Fibroblast of skin of left quadriceps (primary cell): Measurements from ENCODE around the gene SLAIN2.

Experiments
- DNase-seq, 2 experiments: peaks; one replicate each; pipeline ENCODE4 v3.0.0-alpha.2; 2013; ENCODE audit warnings: low read depth in 2 of 2

Gene SLAIN2

DNA sequence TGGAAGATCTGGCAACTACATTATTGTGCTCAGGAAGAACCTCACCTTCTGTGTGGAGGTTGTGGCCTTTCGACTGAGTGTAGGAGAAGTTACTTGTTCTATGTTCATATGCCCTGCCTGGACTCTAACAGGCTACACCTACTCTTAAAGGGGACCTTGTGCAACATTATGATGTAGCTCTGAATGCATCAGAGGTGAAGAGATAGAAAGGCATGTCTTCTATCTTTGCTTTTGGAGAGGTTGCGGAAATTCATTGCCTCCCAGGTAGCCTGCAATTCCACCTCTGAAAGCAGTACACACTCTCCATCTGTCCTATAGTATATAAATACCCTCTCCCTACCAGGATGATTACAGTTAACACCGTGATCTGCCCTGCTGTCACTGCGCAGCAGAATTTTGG lies 7.1 kb upstream of the SLAIN2 start:
- DNase-seq = no peak

DNA sequence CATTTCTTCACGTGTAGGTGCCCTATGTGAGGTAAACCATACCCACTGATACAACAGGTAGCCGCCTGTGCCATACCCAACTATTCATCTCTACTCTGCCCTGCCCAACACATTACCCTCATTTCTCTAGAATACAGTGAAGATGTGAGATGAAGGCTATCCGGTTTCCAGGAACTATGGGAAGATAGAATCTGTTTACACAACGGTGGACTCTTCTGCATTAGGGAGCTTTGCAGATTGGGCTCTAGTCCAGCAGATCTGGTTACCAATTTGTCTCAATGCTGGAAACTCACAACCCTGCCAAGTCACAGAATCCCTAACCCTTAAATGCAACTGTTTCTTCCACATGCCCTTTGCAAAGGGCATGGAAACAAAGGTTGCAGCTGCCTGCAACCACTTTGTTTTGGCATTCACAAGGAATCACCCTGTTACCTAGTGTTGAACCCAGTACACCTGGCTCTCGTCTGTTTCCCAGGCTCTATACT lies 6.4 kb upstream of the SLAIN2 start:
- no peak for DNase-seq

DNA sequence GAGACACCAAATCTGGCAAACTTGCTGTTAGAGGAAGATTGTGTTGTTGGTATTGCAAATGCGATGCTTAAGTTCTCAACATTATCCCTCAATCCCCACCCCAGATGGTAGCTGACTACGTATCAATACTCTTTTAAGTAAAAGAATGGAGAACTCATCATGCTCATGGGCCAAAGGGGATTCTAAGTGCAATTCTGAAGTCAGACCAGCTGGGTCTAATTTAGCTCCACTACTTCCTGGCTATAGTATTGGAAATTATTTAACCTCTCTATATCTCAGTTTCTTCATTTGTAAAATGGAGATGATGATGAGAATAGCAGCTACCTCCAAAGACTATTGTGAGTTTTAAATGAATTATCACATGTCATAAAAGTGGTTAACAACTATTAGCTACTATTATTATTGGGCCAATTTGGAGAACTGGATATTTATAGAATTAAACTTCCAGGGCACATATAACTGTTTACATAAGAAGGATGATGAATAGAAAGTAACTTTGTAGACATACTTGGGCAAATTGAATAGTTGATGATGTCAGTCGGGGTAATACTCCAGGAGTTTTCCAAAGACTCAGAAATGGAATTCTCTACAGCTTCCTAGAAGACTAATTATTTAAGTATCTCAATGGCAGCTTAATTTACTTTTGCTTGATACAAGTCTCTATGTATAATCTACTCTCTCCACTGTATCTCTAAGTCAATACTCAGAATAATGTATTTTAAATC lies 5.0 kb upstream of the SLAIN2 start:
- no peak for DNase-seq

DNA sequence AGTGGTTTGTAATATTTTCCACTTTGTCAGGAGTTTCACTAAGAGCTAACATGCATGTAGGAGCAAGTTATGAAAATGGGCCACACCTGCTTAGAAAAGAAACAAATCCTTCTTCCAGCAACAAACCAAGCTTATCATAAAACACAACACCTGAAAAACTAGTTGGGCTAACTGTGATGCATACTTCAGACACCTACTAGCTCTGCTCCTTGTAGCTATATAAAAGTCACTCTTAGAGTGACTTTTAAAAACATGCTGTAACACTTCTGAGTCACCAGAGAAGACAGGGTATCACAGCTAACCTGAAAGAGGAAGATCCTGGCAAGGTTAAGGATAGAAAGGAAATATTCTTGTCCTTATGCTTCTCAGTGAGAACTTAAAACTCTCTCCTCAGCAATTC lies 3.6 kb upstream of the SLAIN2 start:
- no peak for DNase-seq

DNA sequence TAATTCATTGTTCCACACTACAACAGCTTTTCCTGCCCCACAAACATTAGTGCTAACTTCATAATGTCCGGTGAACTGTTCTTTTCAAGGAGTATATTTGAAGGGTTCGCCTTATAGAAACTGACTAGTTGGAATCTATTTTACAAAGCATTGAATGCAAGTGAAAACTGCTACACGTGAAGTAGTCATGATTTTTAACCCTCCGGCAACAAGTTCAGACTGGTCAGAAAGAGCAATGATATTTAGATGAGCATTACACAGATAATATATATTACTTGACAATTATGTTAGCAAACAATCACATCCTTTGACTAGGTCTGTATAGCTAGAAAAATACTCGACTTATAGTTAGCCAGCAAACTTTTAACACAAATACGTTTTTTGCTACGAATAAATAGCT lies 1.7 kb upstream of the SLAIN2 start:
- no peak for DNase-seq

DNA sequence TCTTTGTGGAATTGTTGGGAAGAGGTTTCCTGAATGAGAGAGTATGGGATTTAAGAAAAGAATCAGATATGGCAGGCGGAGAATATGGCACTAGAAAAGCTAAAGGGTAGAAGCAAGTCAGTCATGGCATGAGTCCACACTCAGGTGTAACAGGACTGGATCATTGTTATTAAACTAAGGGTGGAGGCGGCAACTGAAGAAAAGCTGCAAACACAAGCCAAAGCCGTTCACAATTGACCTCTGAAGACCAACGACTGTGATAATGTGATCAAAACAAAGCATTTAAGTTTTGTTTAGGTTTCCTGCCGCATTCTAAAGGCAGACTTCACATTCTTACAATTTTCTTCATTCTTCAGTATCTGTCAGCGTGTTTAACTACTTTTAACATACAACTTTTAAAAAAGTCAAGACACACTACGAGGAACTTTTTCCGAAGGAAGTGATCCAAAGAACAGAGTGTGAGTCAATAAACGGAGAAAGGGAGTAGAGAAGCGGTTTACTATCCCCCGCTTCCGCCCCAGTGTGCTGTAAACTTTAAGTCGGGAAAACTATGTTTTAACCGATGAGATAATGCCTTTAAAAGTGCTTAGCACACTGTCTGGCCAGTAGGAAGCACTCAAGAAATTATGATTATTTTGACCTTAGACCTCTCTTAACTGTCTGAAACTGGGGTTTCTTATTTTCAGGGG lies 909 bp upstream of the SLAIN2 start:
- peak in 1 of 2 experiments; percentile 22 for DNase-seq

DNA sequence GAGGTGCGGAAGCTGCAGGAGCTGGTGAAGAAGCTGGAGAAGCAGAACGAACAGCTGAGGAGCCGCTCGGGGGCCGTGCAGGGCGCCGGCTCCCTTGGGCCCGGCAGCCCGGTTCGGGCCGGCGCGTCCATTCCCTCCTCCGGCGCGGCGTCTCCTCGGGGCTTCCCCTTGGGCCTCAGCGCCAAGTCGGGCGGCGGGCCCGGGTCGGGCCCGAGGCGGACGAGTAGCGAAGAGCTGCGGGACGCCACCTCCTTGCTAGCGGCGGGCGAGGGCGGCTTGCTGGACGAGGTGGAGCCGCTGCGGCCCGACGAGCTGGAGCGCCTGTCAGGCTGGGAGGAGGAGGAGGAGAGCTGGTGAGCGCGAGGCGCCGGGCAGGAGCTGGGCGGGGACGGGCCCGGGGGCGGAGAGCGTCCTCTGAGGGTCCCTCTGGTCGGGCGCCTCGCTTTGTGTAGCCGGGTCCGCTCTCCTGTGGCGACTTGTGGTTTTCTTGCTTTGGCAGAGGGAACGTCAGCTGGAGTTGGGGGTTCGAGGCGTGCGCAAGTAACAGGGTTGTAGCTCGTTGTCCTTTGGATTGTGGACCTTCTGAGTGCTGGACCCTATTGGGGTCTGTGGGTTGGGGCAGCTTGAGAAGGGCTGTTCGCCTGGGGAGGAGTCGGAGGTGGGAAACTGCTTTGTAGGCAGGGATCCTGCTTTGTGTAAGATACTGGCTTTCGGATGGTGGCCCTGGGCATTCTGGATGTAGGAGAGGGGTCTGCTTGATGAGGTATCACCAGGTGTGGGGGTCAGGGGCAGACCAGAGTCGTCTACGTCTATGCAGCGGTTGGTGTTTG lies 662 bp downstream of the SLAIN2 start:
- no peak for DNase-seq

DNA sequence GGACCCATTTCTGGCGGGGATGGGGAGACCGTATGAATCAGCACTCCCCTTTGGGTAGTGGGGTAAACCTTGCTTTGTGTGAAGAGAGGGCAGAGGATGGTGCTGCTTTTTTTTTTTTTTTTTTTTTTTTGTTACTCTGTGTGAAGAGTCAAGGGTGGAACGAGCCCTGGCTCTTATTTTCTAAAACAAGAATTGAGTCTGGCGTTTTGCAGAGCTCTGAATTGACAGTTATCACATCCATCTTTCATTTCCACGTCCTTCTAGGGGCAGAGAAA lies 1.2 kb downstream of the SLAIN2 start:
- DNase-seq = no peak

DNA sequence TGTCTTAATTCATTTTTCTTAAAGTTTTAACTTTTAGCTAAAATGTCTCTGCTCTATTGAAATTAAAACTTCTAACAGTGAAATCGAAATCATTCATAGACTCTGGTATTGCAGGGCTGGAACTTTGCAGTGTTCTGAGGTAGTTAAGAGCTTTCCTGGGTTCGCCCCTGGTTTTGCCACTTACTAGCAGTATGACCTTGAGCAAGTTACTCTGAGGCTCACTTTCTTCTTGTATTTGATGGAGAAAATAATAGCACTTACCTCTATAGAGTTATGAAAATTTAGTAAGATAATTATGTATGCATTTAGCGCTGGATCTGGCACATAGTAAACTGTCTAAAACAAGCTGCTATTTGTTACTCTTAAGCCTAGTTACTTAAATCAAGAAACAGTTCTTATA lies 1.7 kb downstream of the SLAIN2 start:
- DNase-seq = no peak

DNA sequence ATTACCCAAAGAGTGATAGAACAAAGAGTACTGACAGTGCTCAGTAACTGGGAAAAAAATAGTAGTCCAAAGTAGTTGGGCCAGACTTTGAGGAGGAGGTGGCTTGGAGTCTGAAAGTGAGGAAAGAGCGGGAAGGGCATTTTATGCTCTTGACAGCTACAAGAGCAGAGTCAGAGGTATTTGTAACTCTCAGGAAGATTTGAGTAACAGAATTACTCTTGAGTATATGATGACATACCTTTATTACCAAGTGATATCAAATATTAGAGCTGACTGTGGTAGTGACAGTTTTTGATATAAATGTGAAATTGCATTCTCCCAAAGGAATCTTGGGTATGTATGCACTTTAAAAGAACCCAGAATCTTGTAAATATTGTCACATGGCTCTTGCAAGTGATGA lies 2.2 kb downstream of the SLAIN2 start:
- no peak for DNase-seq

DNA sequence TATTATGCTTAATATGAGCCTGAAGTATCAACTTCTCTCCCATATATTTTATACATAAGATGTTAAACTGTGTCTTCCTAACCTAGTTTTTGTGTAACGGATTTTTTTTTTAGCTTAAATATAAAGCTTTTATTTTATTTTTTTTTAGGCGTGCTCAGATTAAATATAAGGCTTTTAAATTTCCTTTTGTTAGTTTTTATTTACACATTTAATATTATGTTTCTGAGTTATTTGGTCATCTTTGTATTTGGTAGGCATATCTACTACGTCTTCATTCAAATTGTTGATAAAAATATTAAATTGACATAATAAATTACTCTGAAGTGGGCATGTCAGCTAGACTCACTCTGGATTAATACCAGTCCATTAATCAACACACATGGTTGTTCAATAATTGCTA lies 4.2 kb downstream of the SLAIN2 start:
- DNase-seq = no peak

DNA sequence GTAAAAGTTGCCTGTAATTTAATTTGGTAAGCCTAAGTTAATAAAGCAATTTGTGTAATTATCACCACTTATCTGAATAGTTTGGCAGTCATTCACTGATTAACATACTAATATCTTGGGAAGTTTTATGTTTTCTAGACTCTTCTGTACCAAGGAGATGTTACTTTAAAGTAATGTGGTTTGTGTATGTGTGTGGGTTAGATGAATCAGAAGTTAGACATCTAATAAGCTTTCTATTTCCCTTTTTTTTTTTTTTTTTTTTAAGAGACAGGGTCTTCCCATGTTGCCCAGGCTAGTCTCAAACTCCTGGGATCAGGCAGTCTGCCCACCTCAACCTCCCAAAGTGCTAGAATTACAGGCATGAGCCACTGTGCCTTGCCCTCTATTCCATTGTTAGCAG lies 5.3 kb downstream of the SLAIN2 start:
- DNase-seq = no peak

DNA sequence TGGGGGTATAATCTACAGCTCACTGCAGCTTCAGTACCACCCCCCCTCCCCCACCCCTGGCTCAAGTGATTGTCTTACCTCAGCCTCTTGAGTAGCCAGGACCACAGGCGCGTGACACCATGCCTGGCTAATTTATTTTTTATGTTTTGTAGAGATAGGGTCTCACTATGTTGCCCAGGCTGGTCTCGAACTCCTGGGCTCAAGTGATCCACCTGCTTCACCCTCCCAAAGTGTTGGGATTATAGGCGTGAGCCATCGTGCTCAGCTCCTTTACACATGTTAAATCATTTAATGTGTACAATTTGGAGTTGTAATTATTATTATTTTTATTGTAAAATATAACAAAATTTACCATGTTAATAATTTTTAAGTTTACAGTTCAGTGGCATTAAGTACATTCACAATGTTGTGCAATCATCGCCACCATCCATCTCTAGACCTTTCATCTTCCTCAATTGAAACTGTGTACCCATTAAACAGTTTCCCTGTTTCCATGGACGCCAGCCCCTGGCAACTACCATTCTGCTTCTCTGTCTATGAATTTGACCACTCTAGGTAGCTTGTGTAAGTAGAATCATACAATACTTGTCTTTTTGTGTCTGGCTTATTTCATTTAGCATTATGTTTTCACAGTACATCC lies 6.1 kb downstream of the SLAIN2 start:
- DNase-seq = no peak

DNA sequence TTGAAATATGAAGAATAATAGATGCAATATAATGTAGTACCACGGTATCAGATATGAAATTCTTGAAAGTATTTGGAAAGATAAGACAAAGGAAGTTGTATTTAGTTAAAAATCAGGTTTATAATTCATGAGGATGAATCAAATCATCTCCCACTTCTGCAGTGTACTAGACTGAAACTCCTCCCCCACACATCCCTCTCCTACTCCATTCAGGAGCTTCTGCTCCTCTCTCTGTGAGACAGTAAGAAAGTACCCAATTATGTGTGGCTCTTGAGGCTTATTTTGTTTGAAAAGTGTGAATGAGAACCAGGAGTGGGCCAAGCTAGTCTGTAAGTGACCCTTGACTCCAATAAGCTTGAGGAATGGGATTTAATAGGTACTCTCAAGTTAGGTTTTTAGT lies 9.5 kb downstream of the SLAIN2 start:
- no peak for DNase-seq

DNA sequence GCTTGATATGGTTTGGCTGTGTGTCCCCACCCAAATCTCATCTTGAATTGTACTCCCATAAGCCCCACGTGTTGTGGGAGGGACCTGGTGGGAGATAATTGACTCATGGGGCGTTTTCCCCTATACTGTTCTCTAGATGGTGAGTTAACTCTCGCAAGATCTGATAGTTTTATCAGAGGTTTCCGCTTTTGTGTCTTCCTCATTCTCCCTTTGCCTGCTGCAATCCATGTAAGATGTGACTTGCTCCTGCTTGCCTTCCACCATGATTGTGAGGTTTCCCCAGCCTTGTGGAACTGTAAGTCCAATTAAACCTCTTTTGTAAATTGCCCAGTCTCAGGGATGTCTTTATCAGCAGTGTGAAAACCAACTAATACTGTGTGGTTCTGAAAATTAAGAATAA lies 11.5 kb downstream of the SLAIN2 start:
- DNase-seq = no peak

DNA sequence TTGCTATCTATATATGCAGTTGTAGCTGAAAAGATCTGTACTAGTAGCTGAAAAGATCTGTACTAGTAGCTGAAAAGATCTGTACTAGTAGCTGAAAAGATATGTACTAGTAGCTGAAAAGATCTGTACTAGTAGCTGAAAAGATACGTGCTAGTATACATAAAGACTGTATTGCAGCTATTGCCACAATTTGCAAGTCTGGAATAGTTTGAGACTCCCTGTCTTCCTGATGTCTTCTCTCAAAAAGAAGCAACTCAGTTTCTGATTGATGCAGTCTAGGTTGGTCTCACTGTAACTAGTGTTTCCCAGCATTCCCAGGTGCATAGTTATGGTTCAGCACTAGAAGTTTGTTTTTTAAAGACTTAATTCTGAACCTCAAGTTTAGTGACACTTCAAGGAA lies 15.0 kb downstream of the SLAIN2 start:
- no peak for DNase-seq

DNA sequence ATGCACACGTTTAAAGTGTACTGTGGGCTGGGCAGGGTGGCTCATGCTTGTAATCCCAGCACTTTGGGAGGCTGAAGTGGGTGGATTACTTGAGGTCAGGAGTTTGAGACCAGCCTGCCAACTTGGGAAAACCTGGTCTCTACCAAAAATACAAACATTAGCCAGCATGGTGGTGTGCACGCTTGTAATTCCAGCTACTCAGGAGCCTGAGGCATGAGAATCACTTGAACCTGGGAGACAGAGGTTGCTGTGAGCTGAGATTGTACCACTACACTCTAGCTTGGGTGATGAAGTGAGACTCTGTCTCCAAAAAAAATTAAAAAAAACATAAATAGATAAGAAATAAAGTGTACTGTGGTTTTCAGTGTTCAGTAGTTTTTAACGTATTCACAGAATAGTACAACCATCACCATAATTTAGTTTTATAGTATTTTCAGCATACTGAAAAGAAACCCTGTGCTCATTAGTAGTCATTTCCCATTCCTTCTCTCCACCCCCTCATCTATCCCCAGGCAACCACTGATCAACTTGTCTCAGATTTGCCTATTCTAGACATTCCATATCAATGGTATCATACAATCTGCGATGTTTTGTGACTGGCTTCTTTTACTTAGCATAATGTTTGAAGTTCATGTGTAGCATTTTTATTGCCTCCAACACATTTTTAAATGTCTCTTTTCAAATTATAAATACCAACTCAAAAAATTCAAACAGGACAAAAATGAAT lies 19.1 kb downstream of the SLAIN2 start:
- peak; percentile 63 to 68 for DNase-seq

DNA sequence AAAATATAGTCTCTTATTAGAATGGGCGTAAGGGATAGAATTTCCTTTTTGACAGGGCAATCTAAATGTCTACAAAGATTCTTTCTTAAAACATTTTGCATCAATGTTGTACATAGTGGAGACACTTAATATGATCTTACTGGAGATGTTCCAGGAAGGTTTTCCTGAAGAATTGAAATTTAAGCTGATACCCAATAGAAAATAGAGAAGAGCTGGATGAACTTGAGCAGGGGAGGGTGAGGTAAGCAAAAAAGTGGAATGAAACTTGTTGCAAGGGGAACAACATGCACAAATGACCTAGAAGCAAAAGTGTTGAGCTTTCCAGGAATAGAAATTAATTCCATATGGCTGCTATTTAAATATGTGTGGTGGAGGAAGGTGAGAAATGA lies 19.7 kb downstream of the SLAIN2 start:
- peak in 1 of 2 experiments; percentile 44 for DNase-seq

DNA sequence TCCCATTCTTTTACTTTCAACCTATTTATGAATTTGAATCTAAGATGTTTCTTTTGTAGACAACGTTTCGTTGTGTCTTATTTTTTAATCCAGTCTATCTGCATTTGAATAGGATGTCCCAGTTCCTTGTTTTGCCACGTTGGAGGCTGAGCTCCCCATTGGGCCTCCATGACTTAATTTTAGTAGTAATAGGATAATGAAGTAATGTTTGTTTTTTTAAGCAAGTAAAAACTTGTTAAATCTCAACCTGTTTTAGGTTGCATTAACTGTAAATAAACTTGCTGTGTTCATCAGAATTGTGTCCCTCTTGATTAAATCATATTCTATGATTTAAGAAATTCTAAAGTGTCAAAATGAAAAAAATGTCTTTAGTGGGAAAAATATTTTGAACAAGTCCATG lies 25.3 kb downstream of the SLAIN2 start:
- DNase-seq = no peak

DNA sequence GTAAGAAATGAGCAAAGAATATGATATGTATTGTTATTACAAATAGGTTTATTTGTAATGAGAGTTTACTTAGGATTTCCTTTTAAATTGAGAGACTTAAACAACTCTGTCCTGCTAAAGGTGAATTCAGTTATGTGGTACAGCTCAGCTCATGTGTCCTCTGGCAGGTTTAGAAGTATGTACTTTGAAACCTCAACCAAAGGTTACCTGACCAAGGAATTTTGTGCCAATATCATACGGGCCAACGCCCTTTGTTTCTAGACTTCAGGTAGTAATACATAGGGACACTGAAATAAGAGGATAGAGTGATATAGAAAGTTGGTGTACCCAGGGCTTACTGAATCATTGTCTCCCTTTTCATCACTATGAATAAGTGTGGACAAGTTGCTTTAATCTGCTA lies 25.7 kb downstream of the SLAIN2 start:
- DNase-seq = no peak

DNA sequence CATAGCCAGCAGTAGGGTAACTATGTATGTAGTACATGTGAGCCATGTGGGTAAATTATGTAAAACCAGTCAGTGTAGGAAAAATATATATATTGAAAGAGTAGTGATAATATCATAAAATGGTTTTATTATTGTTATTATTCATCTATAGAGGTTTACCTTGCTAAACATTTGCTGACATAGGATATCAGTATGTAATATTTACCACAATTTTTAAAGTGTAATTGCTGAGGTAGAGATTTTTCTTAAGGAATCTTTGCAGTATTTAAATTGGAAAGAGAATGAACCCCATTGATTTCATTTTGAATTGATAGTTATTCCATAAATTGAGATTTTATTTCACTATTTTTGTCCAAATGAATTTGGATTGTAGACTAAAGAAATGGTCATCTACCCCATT lies 27.1 kb downstream of the SLAIN2 start:
- no peak for DNase-seq

DNA sequence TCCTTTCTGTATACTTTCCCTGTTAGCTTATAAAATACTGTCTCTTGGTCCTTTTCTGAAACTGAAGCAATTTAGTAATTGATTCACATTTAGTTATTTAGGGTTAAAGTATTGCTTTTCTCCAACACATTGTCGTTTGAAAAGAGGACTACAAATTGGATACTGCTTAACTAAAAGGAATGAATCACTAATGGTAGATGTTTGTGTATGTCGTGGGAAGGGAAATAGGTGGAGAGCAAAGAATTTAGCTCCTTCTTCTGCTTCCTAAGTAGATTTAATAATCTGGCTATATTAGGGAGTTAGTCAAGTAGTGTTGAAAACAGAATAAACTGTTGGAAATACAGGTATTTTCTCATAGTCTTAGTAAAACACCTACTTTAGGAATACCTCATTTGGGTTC lies 27.9 kb downstream of the SLAIN2 start:
- no peak for DNase-seq
